CD4-positive, alpha-beta T cell (primary cell): ENCODE data around the gene MON1B. TPM values are rescaled to one million over a fixed set of nuclear protein-coding genes. Genes with fewer than 3 reads are reported as not detected.
"Not testable (repeated sequence)": the region's sequence is repeated elsewhere in the genome, so short reads cannot be mapped to it uniquely, and the experiment has no call there.

Source experiments
- ATAC-seq: fragments of 200-7000 bp; cut with Tn5 transposase; one replicate; pipeline ENCODE4 v1.10.0; 2022; ENCODE audit warnings: mild to moderate bottlenecking; ENCODE audit not compliant: poor library complexity
- CTCF ChIA-PET: fragments of 350-600 bp; sonication (Branson Sonifier 250); formaldehyde crosslinking; loops from one replicate; lab custom pipeline; 2021; ENCODE audit warnings: antibody characterized with exemption, inconsistent platforms; lab: Charles Lee
- POLR2A ChIA-PET: fragments of 350-600 bp; sonication (Branson Sonifier 250); formaldehyde crosslinking; loops from one replicate; lab custom pipeline; 2021; ENCODE audit warnings: antibody characterized with exemption, inconsistent platforms; lab: Charles Lee
- DNase-seq, 14 experiments: peaks; one replicate each; pipeline ENCODE4 v3.0.0-alpha.2; 2013 to 2020; ENCODE audit warnings: mixed read lengths in 2 of 14
- H3K27ac ChIP-seq, 2 donors: one replicate each; pipeline versions ENCODE4 v1.5.1 to v1.7.0; 2013; ENCODE audit warnings: low read length in 2 of 2, low read depth in 1 of 2, mild to moderate bottlenecking in 1 of 2
- H3K27me3 ChIP-seq, 2 experiments: 1 replicate in 1 of 2; 2 replicates in 1 of 2; pipeline versions ENCODE4 v1.6.1 to v1.7.0; 2013; ENCODE audit warnings: low read length in 2 of 2, control low read depth in 1 of 2, mild to moderate bottlenecking in 1 of 2, moderate library complexity in 1 of 2; ENCODE audit not compliant: insufficient read depth in 2 of 2, control insufficient read depth in 1 of 2
- H3K36me3 ChIP-seq: one replicate; pipeline ENCODE4 v1.6.1; 2013; ENCODE audit warnings: low read length, control low read depth; ENCODE audit not compliant: insufficient read depth
- H3K4me1 ChIP-seq: one replicate; pipeline ENCODE4 v1.6.1; 2013; ENCODE audit warnings: low read length, control low read depth; ENCODE audit not compliant: insufficient read depth
- H3K4me3 ChIP-seq: one replicate; pipeline ENCODE4 v1.5.1; 2013; ENCODE audit warnings: mild to moderate bottlenecking, low read length, moderate library complexity
- H3K9me3 ChIP-seq, 2 experiments: 1 replicate in 1 of 2; 2 replicates in 1 of 2; pipeline versions ENCODE4 v1.6.1 to v1.7.0; 2013; ENCODE audit warnings: low read length in 2 of 2, mild to moderate bottlenecking in 2 of 2, control low read depth in 1 of 2, moderate library complexity in 1 of 2; ENCODE audit not compliant: control insufficient read depth in 1 of 2, insufficient read depth in 1 of 2
- H3K27ac Mint-ChIP-seq: one replicate; pipeline ENCODE4 v1.8.0; 2020; ENCODE audit warnings: mixed read lengths
- H3K27me3 Mint-ChIP-seq: one replicate; pipeline ENCODE4 v1.8.0; 2021; ENCODE audit warnings: mixed read lengths
- H3K36me3 Mint-ChIP-seq: one replicate; pipeline ENCODE4 v1.8.0; 2021; ENCODE audit warnings: low read depth, mixed read lengths
- H3K4me1 Mint-ChIP-seq: one replicate; pipeline ENCODE4 v1.8.0; 2021; ENCODE audit warnings: low read depth, mixed read lengths
- H3K4me3 Mint-ChIP-seq: one replicate; pipeline ENCODE4 v1.8.0; 2020; ENCODE audit warnings: mild to moderate bottlenecking, mixed read lengths
- H3K9me3 Mint-ChIP-seq: one replicate; pipeline ENCODE4 v1.8.0; 2020; ENCODE audit warnings: mixed read lengths
- intact Hi-C, 2 experiments: fragments of 100-400 bp; cut with DNase I in 1 of 2; cut with micrococcal nuclease in 1 of 2; formaldehyde crosslinking; loops; one replicate each; pipeline versions ENCODE4 v1.15.1 to v1.9.0; 2023 to 2025; cut with DNase I, micrococcal nuclease
- total RNA-seq, 174 experiments: library from RNA in 2 of 174; stranded (reverse) in 2 of 174; gene quantifications; one replicate each; pipeline ENCODE4 v1.2.3 and lab custom pipeline; 2021 to 2026
- TF ChIP-seq, protein P1 (sequence below): fragments of 200-600 bp; IDR thresholded peaks from one replicate; pipeline ENCODE4 v1.8.0; 2022; ENCODE audit warnings: antibody characterized with exemption, mild to moderate bottlenecking

Gene MON1B
- total RNA-seq, 2 experiments from 2014 or later = 52.3 to 52.6 TPM

DNA sequence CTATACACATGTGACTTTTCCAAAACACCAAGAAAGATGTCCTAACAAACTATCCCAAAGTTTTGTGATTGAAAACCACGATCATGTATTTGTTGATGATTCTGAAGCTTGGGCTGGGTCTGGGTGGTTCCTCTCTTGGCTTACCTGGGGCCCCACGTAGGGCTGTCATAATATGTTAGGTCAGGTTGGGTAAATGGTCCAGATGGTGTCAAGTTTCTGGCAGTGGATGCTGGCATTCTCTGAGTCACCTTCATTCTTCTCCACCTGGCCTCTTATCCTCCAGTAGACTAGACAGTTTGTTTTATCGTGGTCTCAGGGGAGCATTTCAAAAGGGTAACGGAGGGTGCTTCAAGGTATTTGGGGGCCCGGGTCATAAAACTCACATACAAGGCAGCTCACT, 47.6 kb downstream of the MON1B start:
- Mint-ChIP-seq H3K27ac (no peak overlapping the region), H3K9me3 (no peaks in the 10 kb centered on the region), H3K4me3 (no peak overlapping the region), H3K4me1 (peaks cover 7% of the 10 kb centered on the region), H3K36me3 (no peaks in the 10 kb centered on the region), H3K27me3 (peaks cover 24% of the 10 kb centered on the region)
- Histone ChIP-seq H3K27ac (no peak overlapping the region), H3K27me3 (peaks cover 0 to 10% of the 10 kb centered on the region in 2 experiments), H3K4me1 (peaks cover 8% of the 10 kb centered on the region), H3K4me3 (no peak overlapping the region), H3K9me3 (no peaks in the 10 kb centered on the region), H3K36me3 (no peaks in the 10 kb centered on the region)
- POLR2A ChIA-PET = no interaction called here
- CTCF ChIA-PET = no interaction called here
- intact Hi-C loops = loop anchor here in 1 of 2 experiments (10.0 kb wide), 1 partner anchor 736 kb away; no protein-coding TSS in a partner anchor
- ATAC-seq = no peak
- TF ChIP-seq, protein P1, sequence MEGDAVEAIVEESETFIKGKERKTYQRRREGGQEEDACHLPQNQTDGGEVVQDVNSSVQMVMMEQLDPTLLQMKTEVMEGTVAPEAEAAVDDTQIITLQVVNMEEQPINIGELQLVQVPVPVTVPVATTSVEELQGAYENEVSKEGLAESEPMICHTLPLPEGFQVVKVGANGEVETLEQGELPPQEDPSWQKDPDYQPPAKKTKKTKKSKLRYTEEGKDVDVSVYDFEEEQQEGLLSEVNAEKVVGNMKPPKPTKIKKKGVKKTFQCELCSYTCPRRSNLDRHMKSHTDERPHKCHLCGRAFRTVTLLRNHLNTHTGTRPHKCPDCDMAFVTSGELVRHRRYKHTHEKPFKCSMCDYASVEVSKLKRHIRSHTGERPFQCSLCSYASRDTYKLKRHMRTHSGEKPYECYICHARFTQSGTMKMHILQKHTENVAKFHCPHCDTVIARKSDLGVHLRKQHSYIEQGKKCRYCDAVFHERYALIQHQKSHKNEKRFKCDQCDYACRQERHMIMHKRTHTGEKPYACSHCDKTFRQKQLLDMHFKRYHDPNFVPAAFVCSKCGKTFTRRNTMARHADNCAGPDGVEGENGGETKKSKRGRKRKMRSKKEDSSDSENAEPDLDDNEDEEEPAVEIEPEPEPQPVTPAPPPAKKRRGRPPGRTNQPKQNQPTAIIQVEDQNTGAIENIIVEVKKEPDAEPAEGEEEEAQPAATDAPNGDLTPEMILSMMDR = no peak
- DNase-seq = no peak

DNA sequence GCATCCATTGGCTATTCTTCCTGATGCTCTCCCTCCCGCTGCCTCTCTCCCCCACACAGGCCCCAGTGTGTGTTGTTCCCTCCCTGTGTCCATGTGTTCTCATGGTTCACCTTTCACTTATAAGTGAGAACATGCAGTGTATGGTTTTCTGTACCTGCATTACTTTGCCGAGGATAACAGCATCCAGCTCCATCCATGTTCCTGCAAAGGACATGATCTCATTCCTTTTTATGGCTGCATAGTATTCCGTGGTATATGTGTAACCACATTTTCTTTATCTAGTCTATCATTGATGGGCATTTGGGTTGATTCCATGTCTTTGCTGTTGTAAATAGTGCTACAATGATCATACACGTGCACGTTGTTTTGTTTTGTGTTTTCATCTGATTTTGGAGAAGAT, 51.5 kb downstream of the MON1B start:
- not testable (repeated sequence) for H3K4me3 ChIP-seq, H3K27me3 Mint-ChIP-seq

DNA sequence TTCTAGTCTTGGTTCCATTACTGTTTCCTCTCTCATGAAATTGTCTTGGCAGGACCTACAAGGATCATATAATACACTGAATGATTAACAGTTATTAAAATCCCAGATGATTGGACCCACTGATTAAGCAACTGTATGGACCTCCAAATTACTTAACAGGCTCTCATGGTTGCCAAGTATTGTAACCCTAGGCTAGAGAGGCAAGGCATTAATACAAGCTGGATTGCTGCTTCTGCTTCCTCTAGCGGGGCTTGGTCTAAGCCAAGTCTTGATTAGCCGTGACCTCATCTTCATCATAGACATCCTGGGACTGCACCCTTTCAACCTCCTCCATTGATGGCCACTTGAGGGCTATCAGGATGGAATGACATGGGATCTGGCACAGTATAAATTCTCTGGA, 55.2 kb downstream of the MON1B start:
- H3K36me3 Mint-ChIP-seq = no peaks in the 10 kb centered on the region
- H3K9me3 Mint-ChIP-seq = no peaks in the 10 kb centered on the region
- H3K4me1 Mint-ChIP-seq = no peaks in the 10 kb centered on the region
- H3K27ac Mint-ChIP-seq = no peak overlapping the region
- no peaks in the 10 kb centered on the region for H3K9me3 ChIP-seq
- no peaks in the 10 kb centered on the region for H3K27me3 ChIP-seq
- CTCF ChIA-PET = interaction anchor here (1.2 kb wide), 1 partner anchor 8 kb away, joined by 3 read pairs; no protein-coding TSS in a partner anchor
- no peak overlapping the region for H3K27ac ChIP-seq
- no peak for DNase-seq
- TF ChIP-seq, protein P1 = no peak
- H3K4me3 Mint-ChIP-seq = no peak overlapping the region
- H3K36me3 ChIP-seq = no peaks in the 10 kb centered on the region
- no peak overlapping the region for H3K4me3 ChIP-seq
- intact Hi-C loops = no loop called here
- H3K27me3 Mint-ChIP-seq = no peaks in the 10 kb centered on the region
- POLR2A ChIA-PET = no interaction called here
- H3K4me1 ChIP-seq = no peaks in the 10 kb centered on the region
- ATAC-seq = no peak

More for the DNA sequence above, 51.5 kb downstream of the MON1B start:
- H3K36me3 Mint-ChIP-seq, POLR2A ChIA-PET, H3K27ac ChIP-seq, H3K36me3 ChIP-seq, H3K4me3 Mint-ChIP-seq, H3K9me3 ChIP-seq, H3K27me3 ChIP-seq, intact Hi-C loops, H3K4me1 ChIP-seq, CTCF ChIA-PET, H3K27ac Mint-ChIP-seq, H3K4me1 Mint-ChIP-seq, DNase-seq, H3K9me3 Mint-ChIP-seq, ATAC-seq: not testable (repeated sequence)

DNA sequence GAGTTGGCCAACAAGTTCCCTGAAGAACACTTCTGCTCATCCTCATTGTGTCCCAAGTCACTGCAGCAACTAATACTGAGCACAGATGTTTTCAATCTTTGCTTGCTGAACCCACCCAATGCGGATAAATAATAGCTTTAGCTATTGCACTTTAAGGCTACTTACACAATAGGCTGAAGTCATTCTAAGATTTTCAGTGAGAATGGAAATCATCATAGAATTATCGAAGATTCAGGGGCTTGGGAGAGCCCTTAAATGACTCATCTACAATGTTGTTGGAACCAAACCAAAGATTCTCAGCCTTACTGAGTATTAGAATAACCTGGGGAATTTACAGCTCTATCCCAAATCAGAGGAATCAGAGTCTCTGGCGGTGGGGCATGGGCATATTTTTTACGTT, 59.4 kb downstream of the MON1B start:
- ATAC-seq (no peak), DNase-seq (no peak)
- Histone ChIP-seq H3K4me1 (no peaks in the 10 kb centered on the region), H3K27me3 (no peaks in the 10 kb centered on the region), H3K4me3 (no peak overlapping the region), H3K27ac (no peak overlapping the region), H3K36me3 (no peaks in the 10 kb centered on the region), H3K9me3 (no peaks in the 10 kb centered on the region)
- Mint-ChIP-seq H3K36me3 (no peaks in the 10 kb centered on the region), H3K27ac (no peak overlapping the region), H3K4me1 (no peaks in the 10 kb centered on the region), H3K9me3 (no peaks in the 10 kb centered on the region), H3K4me3 (no peak overlapping the region), H3K27me3 (peaks cover 8% of the 10 kb centered on the region)
- TF ChIP-seq, protein P1 = no peak
- intact Hi-C loops = no loop called here
- CTCF ChIA-PET = no interaction called here
- POLR2A ChIA-PET = no interaction called here
